Caco-2 (cell line): ENCODE data around the gene CD9. TPM values are rescaled to one million over a fixed set of nuclear protein-coding genes. Genes with fewer than 3 reads are reported as not detected.

Experiments
- BruUV-seq: library from RNA; stranded (reverse); fragments of 400-500 nt; replicated peaks from 2 replicates; lab custom pipeline; 2021; lab: Mats Ljungman, UMichigan
- CTCF ChIA-PET: fragments of 300-600 bp; sonication (Branson Sonifier 250); formaldehyde crosslinking; loops from one replicate; lab custom pipeline; 2022; ENCODE audit warnings: antibody characterized with exemption; lab: Charles Lee
- POLR2A ChIA-PET: fragments of 300-600 bp; sonication (Branson Sonifier 250); formaldehyde crosslinking; loops from one replicate; lab custom pipeline; 2022; ENCODE audit warnings: antibody characterized with exemption; lab: Charles Lee
- DNase-seq, 2 experiments: peaks; one replicate each; pipeline versions ENCODE4 v3.0.0 to v3.0.0-alpha.2; 2020 to 2022
- H3K27me3 ChIP-seq: replicated peaks from 2 replicates; pipeline ENCODE4 v1.6.0; 2011; ENCODE audit warnings: low read length; ENCODE audit not compliant: control insufficient read depth, insufficient read depth
- H3K36me3 ChIP-seq: 2 replicates; pipeline ENCODE4 v1.5.1; 2011; ENCODE audit warnings: low read length; ENCODE audit not compliant: control insufficient read depth, insufficient read depth
- H3K4me1 ChIP-seq: fragments of 250-450 bp; sonication (Bioruptor Pico); 2 replicates; pipeline ENCODE4 v1.5.1; 2020; ENCODE audit warnings: mild to moderate bottlenecking
- H3K4me3 ChIP-seq: 2 replicates; pipeline ENCODE4 v1.5.1; 2011; ENCODE audit warnings: low read depth, mild to moderate bottlenecking, control low read depth, low read length
- H3K9me3 ChIP-seq: fragments of 250-450 bp; sonication (Bioruptor Pico); 2 replicates; pipeline ENCODE4 v1.5.1; 2020; ENCODE audit warnings: mild to moderate bottlenecking, moderate library complexity
- H3K27ac Mint-ChIP-seq: one replicate; pipeline ENCODE4 v1.8.0; 2022; ENCODE audit warnings: mixed read lengths; ENCODE audit not compliant: unreplicated experiment
- H3K27me3 Mint-ChIP-seq: one replicate; pipeline ENCODE4 v1.8.0; 2022; ENCODE audit warnings: mixed read lengths; ENCODE audit not compliant: insufficient read depth, unreplicated experiment
- H3K36me3 Mint-ChIP-seq: one replicate; pipeline ENCODE4 v1.8.0; 2022; ENCODE audit warnings: mild to moderate bottlenecking, mixed read lengths; ENCODE audit not compliant: insufficient read depth, unreplicated experiment
- H3K4me1 Mint-ChIP-seq: one replicate; pipeline ENCODE4 v1.8.0; 2022; ENCODE audit warnings: low read depth, mixed read lengths; ENCODE audit not compliant: unreplicated experiment
- H3K4me3 Mint-ChIP-seq: one replicate; pipeline ENCODE4 v1.8.0; 2022; ENCODE audit warnings: mild to moderate bottlenecking, moderate library complexity, mixed read lengths; ENCODE audit not compliant: unreplicated experiment
- H3K9me3 Mint-ChIP-seq: one replicate; pipeline ENCODE4 v1.8.0; 2022; ENCODE audit warnings: mixed read lengths; ENCODE audit not compliant: unreplicated experiment
- CTCF ChIP-seq, 2 experiments: fragments of 200-600 bp in 1 of 2; IDR thresholded peaks; 1 replicate in 1 of 2; 2 replicates in 1 of 2; pipeline versions ENCODE4 v1.5.1 to v1.8.0; 2011 to 2022; ENCODE audit warnings: antibody characterized with exemption in 1 of 2, control low read depth in 1 of 2, inconsistent platforms in 1 of 2, low read depth in 1 of 2, low read length in 1 of 2, mild to moderate bottlenecking in 1 of 2, moderate library complexity in 1 of 2; ENCODE audit not compliant: insufficient read depth in 1 of 2, severe bottlenecking in 1 of 2, unreplicated experiment in 1 of 2
- intact Hi-C: fragments of 100-400 bp; cut with micrococcal nuclease; formaldehyde crosslinking; loops from one replicate; pipeline ENCODE4 v1.10.0; 2022; ENCODE audit not compliant: unreplicated experiment
- total RNA-seq: library from RNA; stranded (reverse); gene quantifications from 2 replicates; pipeline ENCODE4 v1.2.3, GENCODE V29; 2022

Gene CD9
- total RNA-seq, 1 experiment from 2014 or later, result 170 TPM

GRCh38 chr12:6274231-6275221, 74.3 kb downstream of the CD9 start:
- Histone ChIP-seq H3K27me3 (no peaks in the 10 kb centered on the region), H3K9me3 (no peaks in the 10 kb centered on the region), H3K4me1 (peaks cover 25% of the 10 kb centered on the region), H3K36me3 (no peaks in the 10 kb centered on the region), H3K4me3 (no peak overlapping the region)
- H3K4me1 Mint-ChIP-seq, result peaks cover 37% of the 10 kb centered on the region
- H3K9me3 Mint-ChIP-seq, result no peaks in the 10 kb centered on the region
- no peak overlapping the region for H3K4me3 Mint-ChIP-seq
- TF ChIP-seq CTCF (IDR thresholded peaks at IDR 0.05; ENCODE audit: insufficient read depth in 1 of 2, low read depth in 1 of 2, low read length in 1 of 2, severe bottlenecking in 1 of 2, unreplicated experiment in 1 of 2), result no peak
- no peaks in the 10 kb centered on the region for H3K27me3 Mint-ChIP-seq
- ChIA-PET POLR2A (no interaction called here), CTCF (interaction anchor here (0.8 to 3.4 kb wide), 3 partner anchors 39 to 79 kb away, joined by 3 to 13 read pairs (median 6); no protein-coding TSS in a partner anchor)
- peaks cover 6% of the 10 kb centered on the region for H3K36me3 Mint-ChIP-seq
- no peak overlapping the region for H3K27ac Mint-ChIP-seq
- intact Hi-C loops, result no loop called here
- no TSS peak for BruUV-seq
- DNase-seq, result no peak

- H3K4me1 Mint-ChIP-seq, result peaks cover 47% of the 10 kb centered on the region
- BruUV-seq, result no TSS peak
- ChIA-PET CTCF (interaction anchor here (0.5 to 4.9 kb wide), 11 partner anchors 26 to 204 kb away, joined by 3 to 111 read pairs (median 4); partner anchors contain the start of gene CD9), POLR2A (interaction anchor here (0.5 to 0.7 kb wide), 2 partner anchors 71 to 239 kb away, joined by 3 read pairs; no protein-coding TSS in a partner anchor)
- no peaks in the 10 kb centered on the region for H3K27me3 Mint-ChIP-seq
- Histone ChIP-seq H3K27me3 (no peaks in the 10 kb centered on the region), H3K36me3 (no peaks in the 10 kb centered on the region), H3K4me1 (peaks cover 33% of the 10 kb centered on the region), H3K9me3 (no peaks in the 10 kb centered on the region), H3K4me3 (no peak overlapping the region)
- no peaks in the 10 kb centered on the region for H3K9me3 Mint-ChIP-seq
- H3K27ac Mint-ChIP-seq, result no peak overlapping the region
- intact Hi-C loops, result no loop called here
- DNase-seq, result no peak
- H3K4me3 Mint-ChIP-seq, result no peak overlapping the region
- no peak for TF ChIP-seq CTCF (IDR thresholded peaks at IDR 0.05; ENCODE audit: insufficient read depth in 1 of 2, low read depth in 1 of 2, low read length in 1 of 2, severe bottlenecking in 1 of 2, unreplicated experiment in 1 of 2)
- peaks cover 6% of the 10 kb centered on the region for H3K36me3 Mint-ChIP-seq
Observed at GRCh38 chr12:6275928-6276887, 76.0 kb downstream of the CD9 start.
